ENCODE data around the gene TUBB6.

Gene TUBB6

GRCh38 chr18:12313530-12314245, 5.6 kb downstream of the TUBB6 start:
- no peak overlapping the region for H3K4me3 ChIP-seq (ENCODE audit: low read depth, low read length)
- in situ Hi-C loops (cut with HindIII; ENCODE audit: low sequenced_read_pairs): no loop called here
- TF ChIP-seq, protein P1, sequence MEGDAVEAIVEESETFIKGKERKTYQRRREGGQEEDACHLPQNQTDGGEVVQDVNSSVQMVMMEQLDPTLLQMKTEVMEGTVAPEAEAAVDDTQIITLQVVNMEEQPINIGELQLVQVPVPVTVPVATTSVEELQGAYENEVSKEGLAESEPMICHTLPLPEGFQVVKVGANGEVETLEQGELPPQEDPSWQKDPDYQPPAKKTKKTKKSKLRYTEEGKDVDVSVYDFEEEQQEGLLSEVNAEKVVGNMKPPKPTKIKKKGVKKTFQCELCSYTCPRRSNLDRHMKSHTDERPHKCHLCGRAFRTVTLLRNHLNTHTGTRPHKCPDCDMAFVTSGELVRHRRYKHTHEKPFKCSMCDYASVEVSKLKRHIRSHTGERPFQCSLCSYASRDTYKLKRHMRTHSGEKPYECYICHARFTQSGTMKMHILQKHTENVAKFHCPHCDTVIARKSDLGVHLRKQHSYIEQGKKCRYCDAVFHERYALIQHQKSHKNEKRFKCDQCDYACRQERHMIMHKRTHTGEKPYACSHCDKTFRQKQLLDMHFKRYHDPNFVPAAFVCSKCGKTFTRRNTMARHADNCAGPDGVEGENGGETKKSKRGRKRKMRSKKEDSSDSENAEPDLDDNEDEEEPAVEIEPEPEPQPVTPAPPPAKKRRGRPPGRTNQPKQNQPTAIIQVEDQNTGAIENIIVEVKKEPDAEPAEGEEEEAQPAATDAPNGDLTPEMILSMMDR (IDR thresholded peaks at IDR 0.05; ENCODE audit: low read depth, low read length, missing control alignments): no peak
- DNase-seq (ENCODE audit: low read depth): no peak

GRCh38 chr18:12314591-12315305, 6.7 kb downstream of the TUBB6 start:
- in situ Hi-C loops (cut with HindIII; ENCODE audit: low sequenced_read_pairs): no loop called here
- no peak overlapping the region for H3K4me3 ChIP-seq (ENCODE audit: low read depth, low read length)
- DNase-seq (ENCODE audit: low read depth): no peak
- TF ChIP-seq, protein P1 (IDR thresholded peaks at IDR 0.05; ENCODE audit: low read depth, low read length, missing control alignments): no peak

DNA sequence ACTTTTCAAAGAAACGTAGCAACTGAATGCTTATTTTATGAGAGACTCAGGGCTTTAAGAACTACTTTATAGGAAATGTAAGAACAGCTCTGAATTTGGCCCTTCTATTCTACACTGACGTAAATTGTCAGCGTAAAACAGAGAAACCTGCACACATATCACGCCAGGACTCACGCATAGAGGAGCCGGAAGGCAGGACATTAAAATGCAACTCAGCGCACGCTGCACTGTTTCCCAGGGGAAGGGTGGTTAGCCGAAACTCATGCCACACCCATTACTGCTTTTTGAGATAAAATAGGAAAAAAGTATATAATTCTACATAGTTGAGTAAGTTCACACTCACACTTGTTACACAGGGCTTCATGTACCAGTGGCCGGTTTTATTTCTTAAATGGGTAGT, 7.4 kb downstream of the TUBB6 start:
- in situ Hi-C loops (cut with HindIII; ENCODE audit: low sequenced_read_pairs): no loop called here
- TF ChIP-seq, protein P1 (IDR thresholded peaks at IDR 0.05; ENCODE audit: low read depth, low read length, missing control alignments): no peak
- DNase-seq (ENCODE audit: low read depth): no peak
- no peak overlapping the region for H3K4me3 ChIP-seq (ENCODE audit: low read depth, low read length)

GRCh38 chr18:12315911-12316310, 7.9 kb downstream of the TUBB6 start:
- TF ChIP-seq, protein P1 (IDR thresholded peaks at IDR 0.05; ENCODE audit: low read depth, low read length, missing control alignments): no peak
- in situ Hi-C loops (cut with HindIII; ENCODE audit: low sequenced_read_pairs): no loop called here
- no peak for DNase-seq (ENCODE audit: low read depth)
- H3K4me3 ChIP-seq (ENCODE audit: low read depth, low read length): no peak overlapping the region

GRCh38 chr18:12317664-12318333, 9.8 kb downstream of the TUBB6 start:
- TF ChIP-seq, protein P1 (IDR thresholded peaks at IDR 0.05; ENCODE audit: low read depth, low read length, missing control alignments): no peak
- DNase-seq (ENCODE audit: low read depth): no peak
- in situ Hi-C loops (cut with HindIII; ENCODE audit: low sequenced_read_pairs): no loop called here
- H3K4me3 ChIP-seq (ENCODE audit: low read depth, low read length): no peak overlapping the region

- in situ Hi-C loops (cut with HindIII; ENCODE audit: low sequenced_read_pairs): no loop called here
- H3K4me3 ChIP-seq (ENCODE audit: low read depth, low read length): no peak overlapping the region
Measured at GRCh38 chr18:12318334-12318697, 10.3 kb downstream of the TUBB6 start.

More at GRCh38 chr18:12318334-12318697, 10.3 kb downstream of the TUBB6 start:
- TF ChIP-seq, protein P1 (IDR thresholded peaks at IDR 0.05; ENCODE audit: low read depth, low read length, missing control alignments): no peak
- no peak for DNase-seq (ENCODE audit: low read depth)

Measured in astrocyte of the cerebellum (primary cell).